Embryonic facial prominence (tissue), 1 donor: ENCODE results near the gene CYB561A3.
A peak's percentile ranks its signal among the peaks of the same experiment; 100 is the strongest.
"Not testable (repeated sequence)": the region's sequence is repeated elsewhere in the genome, so short reads cannot be mapped to it uniquely, and the experiment has no call there.

Source experiments
- DNase-seq: peaks from one replicate; pipeline ENCODE4 v3.0.0-alpha.2; 2016; ENCODE audit errors: extremely low spot score

Gene CYB561A3, protein sequence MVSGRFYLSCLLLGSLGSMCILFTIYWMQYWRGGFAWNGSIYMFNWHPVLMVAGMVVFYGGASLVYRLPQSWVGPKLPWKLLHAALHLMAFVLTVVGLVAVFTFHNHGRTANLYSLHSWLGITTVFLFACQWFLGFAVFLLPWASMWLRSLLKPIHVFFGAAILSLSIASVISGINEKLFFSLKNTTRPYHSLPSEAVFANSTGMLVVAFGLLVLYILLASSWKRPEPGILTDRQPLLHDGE

DNA sequence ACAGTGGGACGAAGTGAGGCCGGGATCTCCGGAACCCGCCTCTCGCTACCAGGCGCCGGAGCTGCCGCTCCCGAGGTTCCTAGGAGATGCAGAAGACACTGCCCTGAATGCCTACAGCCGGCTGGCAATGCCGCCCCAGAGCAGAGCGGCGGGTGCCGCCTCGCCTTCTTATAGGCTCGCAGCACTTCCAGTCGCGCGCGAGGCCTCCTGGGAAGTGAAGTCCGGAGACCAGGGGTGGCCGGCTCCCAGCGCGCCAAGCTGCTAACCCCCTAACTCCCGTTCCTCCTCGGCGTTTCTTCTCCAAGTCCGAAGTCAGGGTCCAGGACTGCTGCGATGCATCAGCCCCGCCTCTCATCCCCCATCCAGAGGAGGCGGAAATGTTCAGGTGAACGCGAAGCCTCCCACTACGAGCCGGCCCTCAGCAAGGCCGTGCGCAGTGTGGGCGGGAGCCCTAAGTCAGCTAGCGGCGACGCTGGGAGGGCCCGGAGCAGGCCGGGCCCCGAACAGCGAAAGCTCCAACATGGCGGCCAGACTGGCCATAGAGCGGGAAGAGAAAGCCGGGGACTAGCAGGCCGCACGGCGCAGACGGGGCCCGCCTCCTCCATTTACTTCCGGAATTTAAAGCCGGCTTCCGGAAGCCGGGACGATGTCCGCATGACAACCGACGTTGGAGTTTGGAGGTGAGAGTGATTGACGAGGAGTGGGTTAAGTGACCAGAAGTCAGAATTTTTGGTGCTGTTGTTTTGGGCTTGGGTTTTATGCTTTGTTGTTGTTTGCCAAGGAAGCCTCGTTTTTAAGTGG, at the start of gene CYB561A3, which contains the start of gene TMEM138:
Gene CYB561A3, minus strand, starts transcription at position 142 of the 801 bp plus-strand sequence. CDS start 5,169 bp downstream, outside the sequence.
Gene TMEM138, plus strand, starts transcription at position 634 of the 801 bp plus-strand sequence. CDS start 2,017 bp downstream, outside the sequence.
- peak; percentile 83 for DNase-seq

- no peak for DNase-seq
These were observed 45.5 kb upstream of the CYB561A3 start for GRCh38 chr11:61406991-61407728.

GRCh38 chr11:61406067-61406466, 44.4 kb upstream of the CYB561A3 start:
- DNase-seq = no peak

- DNase-seq = no peak
These were observed 43.0 kb upstream of the CYB561A3 start for GRCh38 chr11:61404641-61405040.

- DNase-seq = no peak
These were observed 42.4 kb upstream of the CYB561A3 start for GRCh38 chr11:61404103-61404502.

DNA sequence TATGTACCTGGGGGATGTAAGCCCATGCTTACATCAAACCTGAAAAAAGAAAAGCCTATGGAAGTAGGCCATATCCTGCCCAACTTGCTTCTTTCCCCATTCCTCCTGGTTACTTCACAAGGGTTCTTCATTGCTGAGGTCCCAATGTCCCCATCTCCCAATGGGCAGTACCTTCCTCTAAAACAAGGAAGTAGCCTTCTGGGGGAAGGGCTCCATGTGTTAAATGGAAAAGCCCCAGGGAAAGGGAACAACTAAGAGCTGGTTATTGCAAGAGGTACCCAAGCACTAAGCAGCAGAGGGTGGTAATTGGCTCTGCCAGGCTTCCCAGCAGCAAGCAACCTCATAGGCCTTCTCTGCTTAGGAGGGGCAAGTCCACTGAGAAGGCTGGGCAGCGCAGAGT, 42.0 kb upstream of the CYB561A3 start:
- no peak for DNase-seq

DNA sequence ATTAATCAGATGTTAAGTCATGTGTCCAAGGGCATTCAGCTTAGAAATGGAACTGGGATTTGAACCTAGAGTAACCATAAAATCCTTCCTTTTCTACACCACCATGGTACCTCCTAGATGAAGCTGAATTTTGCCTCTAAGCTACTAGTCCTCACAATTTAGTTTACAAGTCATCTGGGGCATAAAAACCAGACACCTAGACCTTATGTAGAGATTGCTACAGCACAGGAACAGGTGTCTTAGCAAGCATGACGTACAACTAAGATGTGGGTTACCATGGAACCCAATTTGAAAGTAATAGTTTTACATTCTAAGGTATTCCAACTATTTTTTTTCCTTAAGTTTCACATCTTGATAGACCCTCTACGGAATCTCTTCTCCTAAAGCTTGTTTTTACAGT, 39.9 kb upstream of the CYB561A3 start:
- no peak for DNase-seq

GRCh38 chr11:61401173-61401572, 39.5 kb upstream of the CYB561A3 start:
- no peak for DNase-seq

- DNase-seq = no peak
These were observed 31.4 kb upstream of the CYB561A3 start for GRCh38 chr11:61392981-61393595.

GRCh38 chr11:61390161-61390560, 28.5 kb upstream of the CYB561A3 start:
- no peak for DNase-seq

GRCh38 chr11:61384271-61385242, 22.9 kb upstream of the CYB561A3 start:
- no peak for DNase-seq

- DNase-seq = not testable (repeated sequence)
These were observed 22.2 kb upstream of the CYB561A3 start for GRCh38 chr11:61383859-61384258.

DNA sequence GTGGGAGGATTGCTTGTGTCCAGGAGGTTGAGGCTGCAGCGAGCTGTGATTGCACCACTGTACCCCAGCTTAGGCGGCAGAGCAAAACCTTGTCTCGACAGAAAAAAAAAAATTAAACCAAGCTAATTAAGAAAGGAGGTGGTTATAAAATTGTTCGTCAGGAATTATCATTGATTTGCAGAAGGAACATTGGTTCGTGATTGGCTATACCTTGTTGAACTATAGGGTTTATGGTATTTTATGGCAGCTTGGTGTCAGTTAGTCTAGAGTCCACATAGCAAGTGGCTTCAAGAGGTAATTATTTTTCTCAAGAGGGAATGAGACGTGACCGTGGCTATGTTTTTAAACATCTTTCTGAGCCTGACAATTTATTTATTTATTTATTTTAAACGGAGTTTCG, 19.2 kb upstream of the CYB561A3 start:
- DNase-seq = no peak

- no peak for DNase-seq
These were observed 17.1 kb upstream of the CYB561A3 start for GRCh38 chr11:61378713-61379313.

DNA sequence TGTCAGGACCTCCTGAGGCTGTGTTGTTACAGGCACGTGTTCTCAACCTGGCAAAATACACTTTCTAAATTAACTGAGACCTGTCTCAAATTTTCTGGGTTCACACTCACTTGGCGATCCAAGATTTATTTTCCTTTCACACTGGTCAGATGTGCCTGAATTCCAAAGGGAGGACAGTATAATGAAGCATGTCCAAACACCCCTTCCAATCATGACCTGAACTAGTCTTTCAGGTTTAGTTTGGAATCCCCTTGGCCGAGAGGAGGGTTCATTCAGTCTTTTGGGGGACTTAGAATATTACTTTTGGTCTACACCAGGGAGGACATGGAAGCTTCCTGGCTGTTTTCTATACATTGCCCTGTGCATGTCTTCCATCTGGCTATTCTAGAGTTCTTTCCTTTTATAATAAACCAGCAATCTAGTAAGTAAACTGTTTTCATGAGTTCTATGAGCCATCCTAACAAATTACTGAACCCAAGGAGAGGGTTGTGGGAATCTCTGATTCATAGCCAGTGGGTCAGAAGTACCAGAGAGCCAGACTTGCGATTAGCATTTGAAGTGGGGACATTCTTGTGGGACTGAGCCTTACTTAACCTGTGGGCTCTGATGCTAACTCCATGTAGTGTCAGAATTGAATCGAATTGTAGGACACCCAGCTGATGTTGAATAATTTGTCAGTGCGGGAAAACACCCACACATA, 15.9 kb upstream of the CYB561A3 start:
- DNase-seq = no peak

DNA sequence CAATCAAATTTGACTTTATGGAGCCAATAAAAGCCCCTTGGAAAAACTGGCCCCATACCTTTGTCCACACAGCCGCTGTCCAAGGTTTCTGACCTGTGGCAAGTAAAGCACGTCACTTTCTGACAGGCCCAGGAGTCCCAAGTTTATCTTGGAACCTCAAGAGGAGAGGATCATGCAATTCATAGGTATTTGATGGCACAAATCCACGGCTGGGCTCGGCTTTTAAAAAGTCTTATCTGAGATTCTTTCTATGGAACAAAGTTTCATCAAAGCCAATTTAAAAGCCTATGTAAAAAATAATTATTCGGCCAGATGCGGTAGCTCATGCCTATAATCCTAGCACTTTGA, 14.1 kb upstream of the CYB561A3 start:
- DNase-seq = no peak

- no peak for DNase-seq
These were observed 11.2 kb upstream of the CYB561A3 start for GRCh38 chr11:61372659-61373420.

DNA sequence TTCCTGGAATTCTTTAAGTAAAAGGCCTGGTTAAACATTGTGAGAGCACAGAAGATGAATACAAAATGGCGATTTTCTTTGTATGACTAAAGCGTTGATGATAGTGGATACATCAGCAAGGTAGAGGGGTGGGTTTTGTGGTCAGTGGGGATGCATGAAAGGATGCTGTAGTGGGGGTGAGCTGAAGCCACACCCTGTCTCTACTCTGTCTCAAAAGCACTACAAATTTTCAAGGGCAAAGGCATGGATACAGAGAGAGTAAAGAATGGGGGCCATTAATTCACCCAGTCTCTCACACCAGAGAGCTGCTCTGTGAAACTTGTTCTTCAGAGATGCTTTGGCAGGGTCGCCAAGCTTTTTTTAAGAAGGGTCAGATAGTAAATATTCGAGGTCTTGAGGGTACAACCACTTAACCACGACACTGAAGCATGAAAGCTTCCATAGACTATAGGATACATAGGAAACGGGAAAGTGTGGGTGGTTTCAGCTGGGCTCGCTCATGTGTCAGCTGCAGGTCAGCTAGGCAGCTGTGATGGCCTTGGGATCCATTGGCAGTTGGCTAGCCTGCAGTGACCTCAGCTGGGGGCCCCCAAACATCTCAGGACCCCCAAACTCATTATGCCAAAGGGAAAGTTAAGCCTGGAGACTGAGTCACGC, 8.8 kb upstream of the CYB561A3 start:
- no peak for DNase-seq
